CD4-positive, alpha-beta T cell treated with Interleukin-17A for 4 hours (primary cell): ENCODE measurements around the gene U2AF1L4.

ENCODE experiments used
- DNase-seq: peaks from one replicate; pipeline ENCODE4 v3.0.0-alpha.2; 2020; ENCODE audit warnings: mixed read lengths

Gene U2AF1L4

DNA sequence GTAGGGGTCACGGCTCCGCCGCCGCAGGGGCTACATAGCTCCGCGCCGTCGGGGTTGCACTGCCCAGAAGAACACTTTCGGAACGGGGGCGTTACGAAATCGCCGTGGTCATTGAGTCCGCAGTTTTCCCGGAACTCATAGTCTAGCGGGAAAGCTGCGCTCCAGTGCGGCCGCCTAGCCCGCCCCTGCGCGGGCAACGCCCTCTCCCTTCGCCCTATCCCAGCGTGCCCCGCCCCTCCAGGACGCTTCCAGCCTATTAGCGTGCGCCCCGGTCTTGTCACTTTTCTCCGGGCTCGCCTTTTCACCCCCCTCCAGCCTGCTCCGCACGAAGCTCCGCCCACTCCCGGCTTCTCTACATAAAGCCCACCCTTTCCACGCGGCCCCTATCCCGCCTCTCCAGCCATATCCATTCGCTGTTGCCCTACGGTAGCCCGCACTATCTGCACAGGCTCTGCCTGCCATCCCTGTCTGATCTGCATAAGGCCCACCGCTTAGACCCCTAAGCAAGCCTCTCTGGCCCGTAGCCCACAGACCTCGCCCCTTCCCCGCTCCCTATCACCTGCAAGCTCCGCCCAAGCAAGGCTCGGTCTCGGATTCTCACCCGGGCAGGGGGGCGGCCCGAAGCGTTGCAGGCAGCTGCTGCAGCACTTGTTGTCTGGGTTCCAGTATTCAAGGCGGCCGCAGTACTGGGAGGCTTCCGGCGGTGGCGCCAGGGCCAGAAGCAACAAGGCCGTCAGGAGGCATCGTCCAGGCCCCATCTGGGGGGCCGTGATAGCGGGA, 4.6 kb downstream of the U2AF1L4 start:
- DNase-seq, result peak; percentile 97

DNA sequence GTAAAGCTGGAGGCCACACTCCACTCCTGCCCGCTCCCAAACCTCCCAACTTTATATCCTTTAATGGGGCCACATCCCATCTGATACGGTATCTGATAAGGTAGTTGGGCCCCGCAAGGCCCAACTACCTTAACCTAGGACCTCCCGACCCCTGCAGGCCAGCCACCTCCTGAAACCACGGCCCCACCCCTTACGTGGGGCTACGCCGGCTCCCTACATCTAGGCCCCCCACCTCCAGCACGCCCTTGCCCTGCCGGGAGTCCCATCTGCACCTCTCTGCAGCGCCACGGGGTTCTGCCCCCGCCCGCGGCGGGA, 5.2 kb downstream of the U2AF1L4 start:
- DNase-seq, result no peak

- no peak for DNase-seq
These were observed 5.7 kb downstream of the U2AF1L4 start for GRCh38 chr19:35739275-35740107.

DNA sequence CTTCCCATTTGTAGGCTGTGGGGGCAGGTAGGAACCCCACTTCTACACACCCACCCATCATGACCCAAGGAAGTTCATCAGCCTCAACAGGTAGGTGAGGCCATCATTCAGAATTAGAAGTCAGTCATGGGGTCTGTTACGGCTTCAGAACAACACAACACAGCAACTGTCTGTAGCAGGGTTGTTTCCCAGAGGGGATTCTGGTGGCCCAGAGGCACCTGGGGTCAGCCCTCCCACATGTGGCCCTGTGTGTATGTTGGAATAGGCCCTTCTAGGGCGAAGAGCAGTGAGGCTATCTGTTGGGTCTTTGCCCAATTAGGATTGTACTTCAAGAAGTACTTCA, 6.4 kb downstream of the U2AF1L4 start:
- no peak for DNase-seq

- DNase-seq, result no peak
These were observed 7.0 kb downstream of the U2AF1L4 start for GRCh38 chr19:35738021-35738886.

DNA sequence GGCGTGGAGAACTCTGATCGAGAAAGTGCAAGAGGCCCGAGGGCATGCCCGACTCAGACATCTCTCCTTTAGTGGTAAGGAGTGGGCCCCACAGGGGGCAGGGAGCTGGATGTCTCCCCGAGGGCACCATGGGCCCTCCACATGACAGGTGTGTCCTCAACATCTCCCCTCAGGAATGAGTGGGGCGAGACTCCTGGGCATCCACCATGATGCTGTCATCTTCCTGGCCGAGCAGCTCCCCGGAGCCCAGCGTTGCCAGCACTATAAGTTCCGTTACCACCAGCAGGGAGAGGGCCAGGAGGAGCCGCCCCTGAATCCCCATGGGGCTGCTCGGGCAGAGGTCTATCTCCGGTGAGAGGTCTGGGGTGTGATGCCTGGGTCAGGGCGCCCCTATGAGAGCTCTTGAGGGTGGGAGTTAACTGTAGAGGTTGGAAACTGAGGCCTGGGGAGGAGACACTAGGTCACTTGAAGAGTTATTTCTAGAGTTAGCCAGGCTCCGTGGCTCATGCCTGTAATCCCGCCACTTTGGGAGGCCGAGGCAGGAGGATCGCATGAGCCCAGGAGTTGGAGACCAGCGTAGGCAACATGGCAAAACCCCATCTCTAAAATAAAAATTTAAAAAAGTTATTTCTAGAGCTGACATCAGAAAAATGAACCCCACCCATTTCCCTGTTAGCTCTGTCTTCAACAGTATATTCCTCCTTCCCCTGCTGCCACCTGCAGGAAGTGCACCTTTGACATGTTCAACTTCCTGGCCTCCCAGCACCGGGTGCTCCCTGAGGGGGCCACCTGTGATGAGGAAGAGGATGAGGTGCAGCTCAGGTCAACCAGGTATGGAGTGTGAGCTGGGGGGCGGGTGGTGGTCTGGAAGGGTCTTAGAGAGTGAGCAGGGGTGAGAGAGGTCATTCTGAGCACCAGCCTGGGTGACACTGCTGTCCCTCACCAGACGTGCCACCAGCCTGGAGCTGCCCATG, 8.0 kb downstream of the U2AF1L4 start:
- peak; percentile 40 for DNase-seq

- no peak for DNase-seq
These were observed 10.3 kb downstream of the U2AF1L4 start for GRCh38 chr19:35734889-35735288.

DNA sequence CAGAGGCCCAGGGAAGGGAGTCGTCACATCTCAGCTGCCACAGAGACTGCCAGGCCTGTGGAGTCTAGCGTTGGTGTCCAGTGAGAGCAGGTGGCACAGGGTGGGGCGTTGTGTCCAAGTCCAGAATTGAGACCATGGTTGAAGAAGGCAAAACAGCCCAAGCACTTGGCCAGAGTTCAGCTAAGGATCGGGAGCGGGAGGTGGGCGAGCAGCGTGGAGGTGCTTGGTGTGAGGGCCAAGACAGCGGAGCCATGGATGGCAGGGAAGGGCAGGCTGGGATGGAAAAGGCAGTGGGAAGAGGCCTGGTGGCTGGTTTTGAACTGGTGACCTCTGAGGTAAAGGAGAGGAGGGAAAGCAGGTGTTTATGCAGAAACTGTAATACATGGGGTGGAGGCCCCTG, 10.9 kb downstream of the U2AF1L4 start:
- no peak for DNase-seq

GRCh38 chr19:35733180-35734125, 11.8 kb downstream of the U2AF1L4 start:
- no peak for DNase-seq

GRCh38 chr19:35732540-35733179, 12.6 kb downstream of the U2AF1L4 start:
- DNase-seq, result no peak

GRCh38 chr19:35731779-35732405, 13.3 kb downstream of the U2AF1L4 start:
- DNase-seq, result no peak

DNA sequence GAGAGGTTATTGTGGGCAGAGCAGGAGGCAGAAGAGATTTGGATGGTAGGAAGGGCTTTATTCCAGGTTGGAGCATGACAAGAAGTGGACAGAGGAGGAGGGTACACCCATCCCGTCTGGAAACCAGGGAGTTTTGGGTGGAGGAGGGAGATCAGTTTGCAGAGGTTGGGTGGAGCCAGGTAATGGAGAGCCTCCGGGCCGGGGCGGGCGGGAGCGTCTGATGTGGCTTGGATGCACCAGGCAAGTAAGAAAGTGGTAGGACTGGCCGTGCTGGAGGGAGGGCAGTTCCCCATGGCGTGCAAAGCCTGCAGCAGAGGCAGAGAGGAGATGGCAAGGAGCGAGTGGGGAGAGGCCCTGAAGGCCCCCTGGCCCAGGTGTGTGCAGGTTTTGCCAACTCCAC, 13.9 kb downstream of the U2AF1L4 start:
- no peak for DNase-seq

DNA sequence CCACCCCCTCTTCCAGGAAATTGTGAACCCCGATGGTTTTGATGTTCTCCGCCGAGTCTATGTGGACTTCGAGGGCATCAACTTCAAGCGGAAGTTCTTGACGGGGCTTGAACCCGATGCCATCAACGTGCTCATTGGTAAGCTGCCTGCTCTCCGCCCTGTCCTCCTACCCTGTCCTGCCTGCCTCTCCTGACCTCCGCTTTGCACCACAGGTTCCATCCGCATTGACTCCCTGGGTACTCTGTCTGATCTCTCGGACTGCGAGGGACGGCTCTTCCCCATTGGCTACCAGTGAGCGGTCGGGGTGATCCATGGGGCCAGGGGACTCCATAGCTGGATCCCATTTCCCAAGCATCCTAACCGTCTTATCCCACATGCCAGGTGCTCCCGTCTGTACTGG, 14.9 kb downstream of the U2AF1L4 start:
- no peak for DNase-seq

- DNase-seq, result no peak
These were observed 15.5 kb downstream of the U2AF1L4 start for GRCh38 chr19:35729763-35730162.

DNA sequence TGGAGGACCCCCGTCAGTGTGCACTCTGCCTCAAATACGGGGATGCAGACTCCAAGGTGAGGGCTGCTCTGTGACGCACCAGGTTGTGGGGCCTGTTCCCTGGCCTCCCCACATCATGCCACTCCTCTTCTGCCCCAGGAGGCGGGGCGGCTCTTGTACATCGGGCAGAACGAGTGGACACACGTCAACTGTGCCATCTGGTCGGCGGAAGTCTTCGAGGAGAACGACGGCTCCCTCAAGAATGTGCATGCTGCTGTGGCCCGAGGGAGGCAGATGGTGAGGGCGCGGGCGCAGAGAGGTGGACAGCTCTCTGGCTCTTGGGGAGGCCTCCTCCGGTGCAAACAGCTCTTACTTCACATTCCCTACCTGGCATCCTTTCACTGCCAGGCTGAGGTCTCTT, 16.2 kb downstream of the U2AF1L4 start:
- no peak for DNase-seq

- no peak for DNase-seq
These were observed 17.1 kb downstream of the U2AF1L4 start for GRCh38 chr19:35727956-35728706.

DNA sequence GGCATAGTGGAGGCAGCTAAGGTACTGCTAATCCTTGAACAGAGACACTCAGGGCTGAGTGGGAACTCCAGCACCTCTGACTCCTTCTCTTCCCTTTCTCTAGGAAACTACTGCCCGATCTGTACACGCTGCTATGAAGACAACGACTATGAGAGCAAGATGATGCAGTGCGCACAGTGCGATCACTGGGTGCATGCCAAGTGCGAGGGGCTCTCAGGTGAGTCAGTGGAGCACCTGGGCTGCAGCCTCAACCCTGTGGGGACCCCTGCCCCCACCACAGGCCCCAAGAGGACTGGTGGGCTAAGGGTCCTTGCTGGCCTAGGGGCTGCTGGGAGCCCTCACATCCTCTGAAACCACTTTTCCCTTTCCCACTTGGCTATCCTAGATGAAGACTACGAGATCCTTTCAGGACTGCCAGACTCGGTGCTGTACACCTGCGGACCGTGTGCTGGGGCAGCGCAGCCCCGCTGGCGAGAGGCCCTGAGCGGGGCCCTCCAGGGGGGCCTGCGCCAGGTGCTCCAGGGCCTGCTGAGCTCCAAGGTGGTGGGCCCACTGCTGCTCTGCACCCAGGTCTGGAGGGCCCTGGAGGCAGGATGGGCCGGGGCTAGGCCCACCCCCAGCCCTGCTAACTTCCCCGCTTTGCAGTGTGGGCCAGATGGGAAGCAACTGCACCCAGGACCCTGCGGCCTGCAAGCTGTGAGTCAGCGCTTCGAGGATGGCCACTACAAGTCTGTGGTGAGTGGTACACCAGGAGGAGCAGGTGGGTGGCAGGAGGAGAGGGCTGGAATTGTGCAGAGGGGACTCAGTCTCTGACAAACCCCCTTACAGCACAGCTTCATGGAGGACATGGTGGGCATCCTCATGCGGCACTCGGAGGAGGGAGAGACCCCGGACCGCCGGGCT, 17.9 kb downstream of the U2AF1L4 start:
- DNase-seq, result no peak

- DNase-seq, result no peak
These were observed 19.9 kb downstream of the U2AF1L4 start for GRCh38 chr19:35725216-35725861.
